Loucy (cell line): Measurements from ENCODE around the gene KCND1.

ENCODE experiments used
- CTCF ChIP-seq: fragments of 200-600 bp; sonication (generic); conservative IDR thresholded peaks from 2 replicates; pipeline ENCODE4 v1.5.1; 2014; ENCODE audit warnings: mild to moderate bottlenecking, antibody characterized with exemption, low read length
- EZH2phosphoT487 ChIP-seq: fragments of 200-600 bp; IDR thresholded peaks from 2 replicates; pipeline ENCODE4 v1.6.1; 2018; ENCODE audit warnings: antibody characterized with exemption, mild to moderate bottlenecking, moderate library complexity, borderline replicate concordance

DNA sequence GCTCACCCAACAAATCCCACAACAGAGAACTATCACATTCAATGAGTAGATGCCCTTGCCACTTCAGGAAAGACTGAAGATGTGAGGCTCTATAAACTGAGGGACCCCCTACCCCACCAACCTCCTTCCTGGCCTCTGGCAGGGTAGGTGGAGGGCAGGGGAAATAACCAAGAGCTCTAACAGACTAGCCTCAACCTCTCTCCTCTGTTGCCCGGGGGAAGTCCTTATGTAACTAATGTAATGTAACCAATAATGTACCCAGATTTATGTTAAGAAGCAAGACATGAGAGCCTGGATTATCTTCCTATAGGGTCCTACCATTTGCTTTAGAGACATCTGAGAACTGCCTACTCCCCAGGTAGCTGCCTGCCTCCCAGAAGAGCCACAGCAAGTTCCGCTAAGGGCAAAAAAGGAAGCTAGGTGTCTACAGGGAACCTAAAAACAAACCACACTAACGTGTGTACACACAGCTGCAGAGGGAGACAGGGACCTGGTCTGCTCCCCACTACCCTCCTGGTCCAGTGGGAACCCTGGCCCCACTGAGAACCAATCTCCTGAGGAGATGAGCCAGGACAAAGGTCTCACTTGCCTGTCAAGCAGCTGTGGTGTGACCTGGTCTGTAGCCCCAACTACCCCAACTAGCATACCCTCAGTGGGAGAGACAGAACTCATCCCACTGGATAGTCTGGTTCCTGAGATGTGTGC, 32.0 kb downstream of the KCND1 start:
- TF ChIP-seq CTCF (no peak), EZH2phosphoT487 (no peak)
